HFF-Myc (cell line): ENCODE measurements around the gene HSD17B10.
"Not testable (repeated sequence)": the region's sequence is repeated elsewhere in the genome, so short reads cannot be mapped to it uniquely, and the experiment has no call there.

Experiments
- DNase-seq: peaks from one replicate; pipeline ENCODE4 v3.0.0-alpha.2; 2011; ENCODE audit warnings: low read depth; ENCODE audit errors: extremely low read depth
- H3K4me3 ChIP-seq: replicated peaks from 2 replicates; pipeline ENCODE4 v1.5.1; 2011; ENCODE audit warnings: low read depth, mild to moderate bottlenecking, control low read depth, low read length
- CTCF ChIP-seq: IDR thresholded peaks from 2 replicates; pipeline ENCODE4 v1.5.1; 2012; ENCODE audit warnings: mild to moderate bottlenecking, low read depth, low read length, control low read depth; ENCODE audit errors: missing control alignments

Gene HSD17B10

GRCh38 chrX:53422086-53422860, 11.9 kb downstream of the HSD17B10 start, which contains the start of gene SMC1A:
Gene SMC1A, minus strand, starts transcription at chrX:53422654. Its CDS starts 54 bp downstream, at chrX:53422600.
- H3K4me3 ChIP-seq = peak within 1 kb of the TSS; percentile 51
- peak; percentile 87 for DNase-seq
- no peak for TF ChIP-seq CTCF

GRCh38 chrX:53421772-53422085, 12.4 kb downstream of the HSD17B10 start:
- H3K4me3 ChIP-seq = peak overlapping the region; percentile 51
- DNase-seq = no peak
- no peak for TF ChIP-seq CTCF

GRCh38 chrX:53421125-53421524, 13.0 kb downstream of the HSD17B10 start:
- no peak for DNase-seq
- no peak for TF ChIP-seq CTCF
- H3K4me3 ChIP-seq = peak overlapping the region; percentile 51

GRCh38 chrX:53420351-53420750, 13.8 kb downstream of the HSD17B10 start:
- peak overlapping the region; percentile 51; the same call in 1 of the 2 replicates for H3K4me3 ChIP-seq
- DNase-seq = not testable (repeated sequence)

- no peak for DNase-seq
- TF ChIP-seq CTCF = no peak
- no peak overlapping the region for H3K4me3 ChIP-seq
Observed at GRCh38 chrX:53412446-53412845, 21.7 kb downstream of the HSD17B10 start.

GRCh38 chrX:53403535-53403934, 30.6 kb downstream of the HSD17B10 start:
- DNase-seq = no peak
- no peak for TF ChIP-seq CTCF
- H3K4me3 ChIP-seq = no peak overlapping the region

- no peak for DNase-seq
- H3K4me3 ChIP-seq = no peak overlapping the region
- no peak for TF ChIP-seq CTCF
Observed at GRCh38 chrX:53398216-53398615, 36.0 kb downstream of the HSD17B10 start.
